HG02623 (cell line): ENCODE measurements around the gene R3HCC1L.

Experiments used
- ATAC-seq: cut with Tn5 transposase; IDR thresholded peaks from one replicate; pipeline ENCODE4 v1.9.1; 2021; ENCODE audit warnings: moderate library complexity; ENCODE audit not compliant: unreplicated experiment

Gene R3HCC1L

DNA sequence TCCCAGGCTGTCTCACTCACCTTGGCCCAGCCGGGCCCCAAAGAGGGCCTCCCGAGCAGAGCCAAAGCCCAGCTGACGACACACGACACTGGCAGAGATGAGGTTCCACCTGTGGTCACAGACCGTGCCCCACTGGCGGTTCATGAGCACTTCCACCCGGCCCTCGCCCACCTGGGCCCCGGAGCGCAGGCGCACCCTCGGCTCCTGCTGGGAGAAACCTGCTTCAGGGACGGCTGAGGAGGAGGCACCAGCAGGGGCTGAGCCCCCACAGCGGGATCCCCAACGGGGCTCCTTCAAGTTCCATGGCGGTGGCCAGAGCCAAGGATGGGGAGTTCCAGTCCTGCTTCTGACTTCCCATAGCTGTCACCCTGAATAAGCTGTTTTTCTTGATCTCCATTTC, 123.5 kb downstream of the R3HCC1L start:
- ATAC-seq: no peak

DNA sequence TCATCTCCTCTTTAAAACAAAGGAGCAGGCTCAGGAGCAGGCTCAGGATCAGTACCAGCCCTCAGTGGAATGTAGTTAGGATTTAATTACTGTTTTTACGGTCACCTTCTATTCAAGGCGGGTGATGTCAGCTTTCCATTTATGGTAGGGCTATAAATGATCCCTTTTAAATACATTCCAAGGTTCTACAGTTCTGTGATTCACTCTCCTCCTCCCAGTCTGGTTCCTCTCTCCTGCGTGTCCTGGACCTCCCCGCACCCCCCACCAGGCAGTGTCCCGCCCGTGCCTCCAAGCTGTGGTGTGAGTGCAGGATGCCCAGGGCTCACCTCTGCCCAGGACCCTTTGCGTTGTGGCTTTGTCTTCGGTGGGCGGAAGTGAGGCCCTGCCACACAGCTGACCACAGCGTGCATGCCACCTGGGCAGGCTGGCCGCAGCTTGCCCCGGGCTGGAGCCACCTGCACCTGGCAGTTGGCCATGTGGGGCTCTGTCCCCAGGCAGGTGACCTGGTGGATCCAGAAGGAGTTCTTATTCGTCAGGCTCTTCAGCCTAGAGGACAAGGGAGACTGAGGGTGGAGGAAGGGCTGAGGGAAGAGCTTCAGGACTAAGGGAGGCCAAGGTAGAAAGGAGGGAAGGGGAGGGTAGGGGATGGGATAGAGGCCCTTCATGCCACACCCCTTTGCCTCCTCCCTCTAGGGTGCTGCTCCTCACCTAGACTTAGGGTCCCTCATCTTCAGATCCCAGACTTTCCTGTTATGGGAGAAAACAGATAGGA, 124.4 kb downstream of the R3HCC1L start:
- no peak for ATAC-seq

DNA sequence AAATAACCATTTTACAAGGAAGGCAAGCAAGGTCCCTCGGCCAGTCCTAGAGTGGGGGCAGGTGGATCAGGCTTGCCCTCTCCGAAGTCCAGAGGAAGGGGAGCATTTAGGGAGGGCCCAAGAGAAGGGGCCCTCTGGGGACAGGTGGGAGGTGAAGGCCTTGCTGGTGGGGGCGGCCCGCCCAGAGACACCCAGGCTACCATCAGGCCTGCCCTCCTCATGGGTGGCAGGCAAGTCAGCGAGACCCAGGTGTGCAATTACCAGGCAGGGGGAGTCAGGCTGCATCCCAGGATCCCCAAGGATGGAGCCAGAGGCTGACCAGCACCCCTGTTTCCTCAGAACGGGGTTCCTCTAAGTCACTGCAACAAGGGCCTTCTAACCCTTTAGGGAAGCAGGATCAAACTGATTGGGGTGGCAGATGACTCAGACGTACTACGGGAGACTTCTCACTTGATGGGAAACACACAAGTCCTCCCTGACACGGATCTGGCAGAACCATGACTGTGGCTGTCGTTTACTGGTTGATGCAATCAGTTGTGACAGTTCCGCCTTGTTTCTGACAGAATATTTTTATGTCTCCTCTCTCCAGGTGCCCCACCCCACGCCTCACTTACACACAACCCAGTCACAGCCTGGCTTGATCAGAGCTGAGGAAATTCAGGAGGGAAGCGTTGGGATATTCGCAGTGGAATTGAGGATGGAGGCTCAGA, 125.3 kb downstream of the R3HCC1L start:
- ATAC-seq: no peak

DNA sequence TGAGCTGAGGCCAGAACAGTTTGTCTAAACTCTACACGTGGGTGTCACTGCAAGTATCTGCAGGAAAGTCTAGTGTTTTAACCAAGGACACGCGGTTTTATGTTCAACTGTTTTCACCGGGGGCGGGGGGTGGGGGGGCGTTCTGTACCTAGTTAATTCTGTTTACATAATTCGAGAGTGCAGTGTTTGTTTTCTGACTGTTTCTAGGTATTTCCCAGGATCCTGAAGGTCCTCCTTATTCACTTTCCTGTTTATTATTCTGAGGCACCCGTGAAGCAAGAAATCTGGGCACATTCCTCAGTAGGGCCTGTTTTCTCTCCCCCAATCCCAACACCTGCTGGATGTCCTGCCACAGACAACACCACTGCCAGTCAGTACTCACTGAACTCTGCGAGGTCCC, 125.9 kb downstream of the R3HCC1L start:
- no peak for ATAC-seq

DNA sequence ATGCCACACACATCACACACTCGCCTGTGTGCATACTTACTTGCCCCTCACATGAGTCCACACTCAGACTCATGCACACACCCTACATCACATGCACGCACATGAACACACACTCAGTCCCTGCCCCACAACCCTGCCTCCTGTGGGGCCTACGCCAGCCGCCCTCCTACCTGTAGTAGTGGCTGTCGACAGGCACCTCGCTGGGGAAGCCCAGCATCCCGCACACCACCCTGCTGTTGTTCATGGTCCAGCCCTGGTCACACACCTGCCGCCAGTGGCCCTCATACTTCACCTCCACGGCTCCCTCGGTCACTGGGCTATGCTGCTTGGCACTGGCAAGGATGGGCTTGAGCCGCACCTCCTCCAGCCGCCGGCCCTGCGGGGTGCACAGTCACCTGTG, 126.3 kb downstream of the R3HCC1L start:
- no peak for ATAC-seq

DNA sequence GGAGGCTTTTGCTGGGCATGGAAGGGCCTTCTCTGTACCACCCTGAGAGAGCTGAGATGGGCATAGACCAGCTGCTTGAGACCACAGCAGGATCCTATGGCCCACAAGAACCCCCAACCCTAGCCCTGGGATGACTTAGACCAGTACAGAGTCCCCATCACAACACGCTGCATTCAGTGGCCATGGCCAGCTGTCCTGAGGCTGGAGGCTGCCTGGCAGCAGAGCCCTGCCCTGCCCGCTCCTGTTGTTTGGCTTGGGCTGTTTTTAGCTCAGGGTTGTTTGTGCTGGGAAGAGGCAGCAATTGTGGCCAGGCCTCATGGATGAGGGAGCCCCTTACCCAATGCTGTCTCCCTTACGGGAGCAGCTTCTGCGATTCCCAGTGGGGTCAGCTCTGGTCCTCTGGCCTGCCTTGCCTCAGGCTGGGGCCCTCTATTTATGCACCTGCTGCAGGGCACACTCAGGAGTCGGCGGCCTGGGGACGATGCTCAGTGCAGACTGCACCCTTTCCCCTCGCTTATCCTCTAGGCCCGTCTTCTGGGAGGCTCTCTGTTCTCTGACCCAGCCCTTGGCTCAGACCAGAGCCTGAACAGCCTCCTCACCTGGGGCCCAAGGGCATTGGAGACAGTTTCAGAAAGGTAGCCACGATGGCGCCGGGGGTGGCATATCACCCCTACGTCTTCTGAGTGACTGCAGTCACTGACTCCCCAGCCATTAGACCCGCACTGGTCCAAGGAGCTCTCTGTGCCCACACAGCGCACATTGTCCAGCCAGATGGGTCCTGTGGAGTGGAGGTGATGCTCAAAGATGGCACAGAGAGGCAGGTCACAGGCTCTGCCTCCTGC, 127.2 kb downstream of the R3HCC1L start:
- no peak for ATAC-seq

DNA sequence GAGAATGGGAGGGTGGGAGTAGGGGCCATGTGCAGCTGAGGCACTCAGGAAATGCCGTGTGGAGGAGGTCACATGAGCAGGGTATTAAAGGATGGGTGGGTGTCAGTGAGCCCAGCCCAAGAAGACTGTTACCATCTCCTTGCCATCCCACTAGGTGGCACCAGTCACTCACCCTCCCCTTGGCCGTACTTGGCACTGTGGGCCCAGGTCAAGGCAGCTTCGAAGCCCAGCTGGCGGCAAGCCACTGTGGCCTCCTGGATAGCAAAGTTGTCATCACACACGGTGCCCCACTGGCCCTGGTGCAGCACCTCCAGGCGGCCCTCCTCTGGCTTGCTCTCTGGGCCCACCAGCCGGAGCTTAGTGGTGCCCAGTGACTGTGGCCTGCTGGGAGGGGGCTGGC, 128.1 kb downstream of the R3HCC1L start:
- no peak for ATAC-seq

DNA sequence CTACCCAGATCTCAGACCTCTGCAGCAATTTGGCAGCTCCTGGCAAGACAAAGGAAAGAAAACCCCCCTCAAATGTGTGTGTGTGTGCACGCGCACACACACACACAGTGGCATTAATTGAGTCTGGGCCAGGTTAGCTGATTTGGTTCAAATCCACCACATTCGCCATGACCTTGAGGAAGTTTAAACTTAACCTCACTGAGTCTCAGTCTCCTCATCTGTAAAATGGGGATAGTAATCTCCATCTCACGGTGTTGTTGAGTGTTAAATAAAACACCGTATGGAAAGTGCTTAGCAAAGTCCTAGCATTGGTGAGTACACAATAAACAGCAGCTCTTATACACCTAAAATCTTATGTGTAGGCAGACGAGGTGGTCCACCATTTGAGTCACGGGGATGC, 128.6 kb downstream of the R3HCC1L start:
- ATAC-seq: no peak

DNA sequence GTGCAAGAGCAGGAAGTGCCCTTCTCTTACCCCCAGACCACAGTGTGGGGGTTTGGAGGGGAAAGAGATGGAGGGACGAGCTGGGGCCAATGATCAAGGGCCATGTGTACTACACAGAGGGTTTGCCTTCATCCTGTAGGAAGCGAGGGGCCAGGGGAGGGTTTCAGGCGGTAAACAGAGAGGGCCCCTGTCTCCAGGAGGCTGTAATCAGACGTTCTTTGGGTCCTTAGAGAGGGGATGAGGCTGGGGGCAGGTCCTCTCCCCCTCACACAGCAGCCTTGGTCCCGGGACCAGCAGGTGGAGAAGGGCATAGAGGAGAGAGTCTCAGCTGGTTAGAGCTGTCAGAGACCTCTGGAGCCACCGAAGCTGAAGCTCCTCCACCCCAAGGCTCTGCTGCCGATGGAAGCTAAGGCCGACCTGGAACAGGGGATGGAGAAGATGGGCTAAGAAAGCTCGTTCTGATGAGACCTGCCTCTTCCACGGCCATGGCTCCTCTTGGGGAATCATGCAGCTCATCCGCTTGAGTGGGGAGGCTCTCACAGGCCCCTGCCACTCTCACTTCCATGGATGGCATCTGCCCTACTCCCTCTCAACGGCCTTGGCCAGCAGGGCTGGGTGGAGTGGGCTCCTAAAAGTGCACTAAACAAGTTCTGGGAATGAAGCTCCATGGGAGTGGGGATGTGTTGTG, 130.1 kb downstream of the R3HCC1L start:
- ATAC-seq: no peak

DNA sequence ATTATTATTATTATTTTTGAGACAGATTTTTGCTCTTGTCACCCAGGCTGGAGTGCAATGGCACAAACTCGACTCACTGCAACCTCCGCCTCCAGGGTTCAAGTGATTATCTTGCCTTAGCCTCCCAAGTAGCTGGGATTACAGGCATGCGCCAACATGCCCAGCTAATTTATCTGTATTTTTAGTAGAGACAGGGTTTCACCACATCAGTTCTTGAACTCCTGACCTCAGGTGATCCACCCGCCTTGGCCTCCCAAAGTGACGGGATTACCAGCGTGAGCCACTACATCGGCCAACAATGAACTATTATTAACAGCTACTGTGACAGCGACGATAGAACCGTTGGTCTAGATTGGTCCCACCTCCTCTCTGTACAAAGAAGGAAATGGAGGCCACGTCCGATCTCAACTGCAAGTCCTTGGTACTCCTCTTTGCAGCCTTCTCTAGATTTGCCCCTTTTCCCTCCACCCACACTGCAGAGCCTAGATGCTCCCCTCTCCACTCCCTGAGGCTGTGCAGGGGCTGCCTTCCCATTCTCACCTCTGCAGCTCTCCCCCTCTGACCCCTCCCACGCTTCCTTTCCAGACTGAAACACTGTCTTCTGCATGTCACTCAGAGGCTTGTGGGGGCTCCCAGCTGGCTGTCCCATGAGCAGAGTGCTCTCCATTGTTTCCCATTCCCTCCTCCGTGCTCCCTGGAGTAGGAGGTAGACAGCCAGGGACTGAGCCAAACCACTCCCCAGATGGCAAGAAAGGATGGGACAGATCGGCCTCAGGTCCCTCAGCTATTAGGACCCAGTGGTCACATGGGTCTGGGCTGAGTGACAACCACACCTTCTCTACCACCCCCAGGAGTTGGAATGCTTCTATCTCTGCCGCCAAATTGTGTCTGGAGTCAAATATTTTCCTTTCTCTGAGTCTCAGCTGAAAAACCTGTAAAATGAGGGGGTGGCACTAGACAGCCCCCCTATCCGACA, 131.2 kb downstream of the R3HCC1L start:
- ATAC-seq: no peak

DNA sequence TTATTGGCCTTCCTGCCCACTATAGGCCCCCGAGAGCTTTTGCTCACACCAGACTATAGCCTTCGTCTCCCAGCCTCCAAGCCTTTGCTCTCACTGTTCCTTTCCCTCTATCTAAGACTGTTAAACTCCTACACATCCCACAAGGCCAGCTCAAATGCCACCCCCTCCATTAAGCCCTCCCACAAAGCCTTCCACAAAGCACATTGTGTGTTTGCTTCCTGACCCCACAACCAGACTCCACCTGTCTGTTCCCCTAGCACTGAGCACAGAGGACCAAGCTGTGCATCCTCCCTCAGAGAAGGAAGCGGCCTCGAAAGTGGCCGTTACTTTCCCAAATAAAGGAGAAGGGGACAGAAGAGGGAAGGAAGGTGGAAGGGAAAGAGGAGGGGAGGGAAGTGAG, 132.2 kb downstream of the R3HCC1L start:
- ATAC-seq: no peak

DNA sequence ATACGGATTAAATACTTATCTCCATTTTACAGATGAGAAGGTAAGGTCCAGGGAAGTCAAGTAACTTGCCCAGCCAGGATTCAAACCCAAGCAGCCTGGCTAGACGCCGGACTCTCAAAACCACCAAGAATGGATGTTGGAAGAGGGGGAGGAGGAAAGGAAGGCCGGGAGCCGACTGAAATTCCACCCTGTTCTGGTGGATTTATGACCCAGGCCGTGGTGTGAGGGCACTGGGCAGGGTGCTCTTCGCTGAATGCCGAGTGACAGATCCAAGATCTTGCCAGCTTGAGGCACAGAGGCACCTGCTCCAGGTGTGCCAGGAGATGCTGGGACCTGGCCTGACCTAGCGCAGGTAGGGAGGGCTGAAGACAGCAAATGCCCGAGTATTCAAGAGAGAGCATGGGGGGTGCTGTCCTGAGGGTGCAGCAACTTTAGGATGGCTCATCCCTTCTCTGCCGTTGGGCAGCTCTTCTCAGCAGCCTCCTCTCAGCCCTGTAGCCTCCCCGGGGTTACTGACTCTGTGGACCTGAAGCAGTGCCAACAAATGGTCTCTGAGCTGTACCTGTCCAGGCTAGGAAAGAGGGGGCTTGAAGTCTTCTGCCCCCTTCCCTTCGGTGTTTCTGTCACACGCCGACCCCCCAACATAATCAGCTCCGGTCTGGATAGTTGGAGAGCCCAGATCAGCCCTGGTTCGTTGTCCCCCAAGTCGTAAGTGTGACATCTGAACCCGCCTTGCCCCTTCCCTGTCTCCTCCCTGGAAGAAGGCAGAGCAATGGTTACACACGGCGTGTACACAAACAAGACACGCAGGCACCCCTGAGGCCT, 132.8 kb downstream of the R3HCC1L start:
- ATAC-seq: no peak

DNA sequence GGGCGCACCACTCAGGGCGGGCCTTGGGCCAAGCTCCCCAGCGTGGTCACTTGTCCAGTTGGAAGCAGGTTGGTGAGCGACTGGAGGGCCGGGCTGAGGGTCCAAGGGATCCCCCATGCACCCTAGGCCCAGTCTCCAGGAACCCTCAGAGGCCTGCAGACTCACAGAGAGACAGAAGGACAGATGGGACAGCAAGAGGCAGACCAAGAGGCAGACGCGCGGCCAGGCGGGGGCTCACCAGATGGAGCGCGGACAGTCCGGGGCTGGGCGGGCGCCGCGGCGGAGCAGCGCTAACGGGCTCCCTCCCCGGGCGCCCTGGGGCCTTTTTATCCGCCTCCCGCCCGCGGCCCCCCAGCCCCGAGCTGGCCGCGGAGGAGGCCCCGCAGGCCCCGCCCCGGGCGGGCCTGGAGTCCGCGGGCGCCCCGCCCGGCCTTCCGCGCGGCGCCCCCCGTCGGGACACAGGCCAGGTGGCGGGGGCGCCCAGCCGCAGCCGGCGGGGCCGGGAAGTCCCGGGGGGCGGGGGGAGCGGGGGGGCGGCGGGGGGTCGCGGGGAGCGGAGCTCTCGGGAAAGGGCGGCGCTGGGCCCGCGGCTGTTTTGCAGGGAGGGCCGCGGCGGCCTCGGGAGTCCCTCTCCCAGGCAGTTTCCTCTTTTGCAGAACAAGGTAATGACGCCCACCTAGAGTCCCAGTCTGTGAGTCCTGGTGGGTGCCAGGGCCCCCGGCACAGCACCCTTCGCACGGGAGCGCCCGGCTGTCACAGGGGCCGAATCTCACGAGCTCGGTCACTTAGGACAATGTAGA, 133.6 kb downstream of the R3HCC1L start, which contains the start of gene LOXL4:
LOXL4 (minus strand) TSS at position 301 of the 800 bp plus-strand sequence. CDS start 5,175 bp downstream, outside the sequence.
- no peak for ATAC-seq

DNA sequence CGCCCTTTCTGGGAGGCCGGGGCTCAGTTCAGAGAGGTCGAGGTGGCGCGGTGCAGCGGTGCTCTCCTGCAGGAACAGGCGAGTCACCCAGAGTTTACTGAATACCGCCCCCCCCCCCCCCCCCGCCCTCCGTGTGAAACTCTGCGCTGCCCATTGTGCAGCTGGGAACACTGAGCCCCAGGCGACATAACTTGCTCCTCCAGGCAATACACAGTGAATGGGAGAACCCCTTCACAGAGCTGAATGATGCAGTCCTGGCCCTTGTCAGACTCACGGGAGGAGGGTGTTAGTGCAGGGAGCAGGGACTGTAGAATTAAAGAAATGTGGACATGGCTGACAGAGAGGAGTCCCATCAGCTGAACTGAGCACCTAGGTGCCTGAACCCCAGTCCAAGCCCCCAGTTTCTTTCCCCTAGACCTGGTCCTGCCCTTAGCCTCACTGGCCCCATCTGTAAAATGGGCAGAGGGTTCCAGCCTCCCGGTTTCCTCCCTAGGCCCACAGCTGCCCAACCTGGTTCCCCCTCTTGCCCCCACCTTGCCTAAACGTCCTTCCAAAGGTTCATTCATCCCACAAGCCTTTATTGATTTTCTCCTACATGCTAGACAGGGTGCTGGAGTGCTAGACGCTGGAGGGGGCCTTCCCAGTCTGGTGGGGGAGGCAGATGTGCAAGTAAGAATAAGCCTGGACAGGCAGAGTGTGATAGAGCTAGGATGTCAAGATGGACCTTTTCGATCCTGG, 134.4 kb downstream of the R3HCC1L start:
- ATAC-seq: no peak

DNA sequence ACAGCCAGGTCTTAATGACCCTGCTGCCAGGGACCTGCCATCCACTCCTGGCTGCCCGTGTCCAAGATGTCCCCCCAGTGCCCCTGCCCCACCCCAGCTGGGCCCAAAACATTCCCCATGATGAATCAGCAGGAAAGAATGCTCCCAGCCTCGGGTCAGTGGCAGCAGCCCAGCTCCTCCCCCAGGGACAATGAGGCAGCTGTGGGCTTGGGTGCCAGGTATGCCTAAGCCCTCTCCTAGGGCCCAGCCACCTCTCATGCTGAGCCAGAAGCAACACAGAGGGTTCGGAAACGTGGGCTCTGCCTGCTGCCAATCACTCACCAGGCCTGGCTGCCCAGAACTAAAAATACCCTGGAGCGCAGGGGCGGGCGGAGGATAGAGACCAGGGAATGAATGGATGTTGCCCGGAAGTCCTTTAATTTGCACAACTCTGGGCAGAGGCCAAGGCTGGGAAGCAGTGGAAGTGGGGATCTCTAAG, 135.0 kb downstream of the R3HCC1L start:
- ATAC-seq: no peak

DNA sequence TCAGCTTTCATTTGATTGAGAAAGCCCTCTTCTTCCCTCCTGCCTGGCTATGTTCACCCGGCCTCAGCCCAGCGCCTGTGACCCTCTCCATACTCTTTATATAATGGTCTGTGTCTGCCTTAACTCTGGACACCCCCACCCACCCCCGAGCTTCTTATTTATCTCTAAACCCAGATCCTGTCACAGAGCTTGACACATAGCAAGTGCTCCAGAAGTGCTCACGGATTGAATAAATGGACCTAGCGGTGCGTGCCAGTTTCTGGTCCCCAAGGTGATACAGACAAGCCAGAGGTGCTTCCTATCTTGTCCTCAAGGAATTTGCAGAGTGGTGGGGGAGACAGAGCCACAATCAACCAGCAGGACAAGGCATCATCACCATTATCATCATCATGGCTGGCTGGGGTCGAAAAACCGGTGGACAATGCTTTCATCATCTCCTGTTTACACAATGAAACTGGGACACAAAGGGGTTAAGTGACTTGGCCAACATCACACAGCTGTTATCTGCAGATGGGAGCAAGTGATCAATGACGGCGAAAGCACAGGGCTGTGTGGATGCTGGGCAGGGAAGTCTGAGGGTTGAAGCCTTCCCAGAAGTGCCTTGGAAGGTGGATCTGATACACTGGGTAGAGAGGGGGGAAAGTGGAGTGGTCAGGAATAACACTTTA, 135.8 kb downstream of the R3HCC1L start:
- no peak for ATAC-seq

DNA sequence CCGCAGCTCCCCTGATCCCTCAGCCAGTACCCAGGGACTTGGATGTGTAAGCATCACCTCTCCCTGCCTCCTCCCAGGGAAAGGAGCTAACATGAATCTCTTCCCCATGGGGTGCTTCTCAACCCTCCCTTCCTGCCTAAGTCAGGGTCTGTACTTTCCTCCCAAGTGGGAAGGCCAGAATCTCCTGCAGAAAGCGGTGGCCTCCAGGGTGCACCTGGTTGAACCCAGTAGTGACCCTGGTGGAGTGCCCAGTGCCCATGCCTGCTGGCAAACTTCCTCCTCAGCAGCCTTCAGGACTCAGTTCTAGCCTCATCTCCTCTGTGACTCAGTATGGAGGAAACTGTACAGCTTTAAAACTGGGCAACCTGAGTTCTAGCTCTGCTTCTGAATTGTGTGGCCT, 136.3 kb downstream of the R3HCC1L start:
- no peak for ATAC-seq
